ENCODE data around the gene OGA.
"Not testable (repeated sequence)": the region's sequence is repeated elsewhere in the genome, so short reads cannot be mapped to it uniquely, and the experiment has no call there.

The OGA gene

GRCh38 chr10:101797403-101798059 is 20.7 kb downstream of the OGA start:
- DNase-seq (ENCODE audit: low spot score) = no peak

- no peak for DNase-seq (ENCODE audit: low spot score)
Measured at GRCh38 chr10:101793526-101793925, 24.7 kb downstream of the OGA start.

GRCh38 chr10:101789686-101790085 is 28.6 kb downstream of the OGA start:
- no peak for DNase-seq (ENCODE audit: low spot score)

DNA sequence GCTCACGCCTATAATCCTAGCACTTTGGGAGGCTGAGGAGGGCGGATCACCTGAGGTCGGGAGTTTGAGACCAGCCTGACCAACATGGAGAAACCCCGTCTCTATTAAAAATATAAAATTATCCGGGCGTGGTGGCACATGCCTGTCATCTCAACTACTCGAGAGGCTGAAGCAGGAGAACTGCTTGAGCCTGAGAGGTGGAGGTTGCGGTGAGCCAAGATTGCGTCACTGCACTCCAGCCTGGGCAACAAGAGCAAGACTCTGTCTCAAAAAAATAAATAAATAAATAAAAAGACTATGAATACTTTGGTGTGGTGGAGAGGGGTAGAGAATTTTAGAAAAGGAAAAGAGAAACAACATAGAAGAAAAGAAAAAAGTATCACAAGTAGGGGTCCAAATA is 29.0 kb downstream of the OGA start:
- not testable (repeated sequence) for DNase-seq (ENCODE audit: low spot score)

GRCh38 chr10:101785801-101786200 is 32.4 kb downstream of the OGA start:
- no peak for DNase-seq (ENCODE audit: low spot score)

- no peak for DNase-seq (ENCODE audit: low spot score)
Measured at GRCh38 chr10:101784558-101784957, 33.7 kb downstream of the OGA start.

- no peak for DNase-seq (ENCODE audit: low spot score)
Measured at GRCh38 chr10:101783736-101784118, 34.5 kb downstream of the OGA start.

- DNase-seq (ENCODE audit: low spot score) = peak; percentile 59
Measured at GRCh38 chr10:101782811-101783735, 35.2 kb downstream of the OGA start, which contains the start of gene NPM3. TSS of gene NPM3 (minus strand) at chr10:101783446. CDS start at chr10:101783390, 56 bp downstream.

DNA sequence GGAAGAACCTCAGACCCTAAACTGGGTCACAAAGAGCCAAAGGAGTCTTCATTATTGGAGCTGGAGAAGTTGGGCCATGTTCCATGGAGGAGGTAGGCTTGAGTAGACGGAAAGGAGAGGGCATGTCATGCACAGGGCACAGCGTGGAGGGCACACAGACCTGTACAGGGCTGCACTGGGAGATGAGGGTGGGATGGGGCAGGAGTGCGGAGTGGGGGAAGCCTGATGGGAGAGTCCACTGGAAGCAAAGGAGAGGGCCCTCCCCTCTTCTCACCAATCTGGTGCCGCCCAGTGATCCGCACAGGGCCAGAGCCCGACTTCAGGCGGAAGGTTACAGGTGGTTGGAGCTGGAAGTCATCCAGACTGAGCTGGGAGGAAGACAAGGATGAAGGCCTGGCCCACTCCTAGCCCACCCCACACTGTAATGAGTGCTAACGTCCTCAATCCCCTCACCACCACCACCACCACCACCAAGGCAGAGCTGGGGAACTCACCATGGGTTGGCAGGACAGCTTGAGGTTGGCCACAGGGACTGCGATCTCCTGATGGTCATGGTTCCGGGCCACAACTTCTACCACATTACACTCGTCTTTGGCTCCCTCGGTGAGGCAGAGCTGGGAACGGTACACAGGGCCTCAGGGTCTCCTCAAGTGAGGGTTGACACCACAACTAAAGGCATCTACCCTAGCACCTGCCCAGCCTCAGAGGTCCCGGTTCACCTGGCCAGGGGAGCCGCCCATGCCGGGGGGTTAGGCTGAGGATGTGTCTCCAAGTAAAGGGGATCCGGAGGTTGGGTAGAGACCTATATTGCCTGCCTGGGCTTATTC is 36.0 kb downstream of the OGA start:
- no peak for DNase-seq (ENCODE audit: low spot score)

DNA sequence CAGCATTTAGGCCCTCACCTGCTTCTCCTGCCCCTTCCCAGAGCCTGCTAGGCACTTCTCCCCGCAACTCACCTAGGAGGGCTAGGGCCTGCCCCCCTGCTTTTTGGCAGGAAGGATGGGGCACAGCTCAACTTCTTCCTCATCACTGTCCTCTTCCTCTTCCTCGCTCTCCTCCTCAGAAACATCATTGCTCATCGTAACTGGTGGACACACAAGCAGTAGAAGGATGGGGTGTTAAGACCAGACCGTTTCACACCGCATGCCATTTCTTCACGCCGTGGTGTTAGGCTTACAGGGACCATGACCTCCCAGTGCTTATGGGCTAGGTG is 36.6 kb downstream of the OGA start:
- DNase-seq (ENCODE audit: low spot score) = no peak

GRCh38 chr10:101780818-101781654 is 37.2 kb downstream of the OGA start:
- peak; percentile 57 for DNase-seq (ENCODE audit: low spot score)

- DNase-seq (ENCODE audit: low spot score) = no peak
Measured at GRCh38 chr10:101780187-101780817, 37.9 kb downstream of the OGA start.

DNA sequence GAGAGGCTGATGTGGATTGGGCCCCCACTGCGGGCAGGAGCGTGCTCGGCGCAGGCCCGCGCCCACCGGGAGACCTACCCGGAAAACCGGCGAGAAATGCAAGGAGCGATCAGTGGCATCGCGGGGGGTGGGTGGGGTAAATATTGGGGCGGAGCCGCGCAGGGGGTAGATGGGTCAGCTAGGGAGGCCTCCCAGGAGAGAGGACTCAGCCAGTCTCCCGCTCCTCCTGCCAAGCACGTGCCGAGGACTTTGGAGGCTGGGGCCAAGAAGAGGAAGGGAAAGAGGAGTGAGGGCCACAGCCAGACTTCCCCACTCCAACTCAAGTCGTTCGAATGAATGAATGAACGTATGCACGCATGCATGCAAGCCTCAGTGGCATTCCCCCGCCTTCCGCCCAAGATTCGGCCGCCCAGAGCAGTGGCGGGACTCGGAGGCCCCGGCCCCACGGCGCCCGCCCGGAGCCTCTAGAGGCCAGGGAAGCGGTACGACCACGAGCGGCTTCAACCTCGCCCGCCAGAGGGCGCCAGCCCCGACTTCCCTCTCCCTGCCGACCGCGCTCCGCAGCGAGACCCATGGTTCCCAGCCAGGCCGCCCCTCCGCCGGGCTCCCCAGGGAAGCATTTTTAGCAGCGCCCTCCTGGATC is 38.6 kb downstream of the OGA start:
- peak; percentile 47 for DNase-seq (ENCODE audit: low spot score)

DNA sequence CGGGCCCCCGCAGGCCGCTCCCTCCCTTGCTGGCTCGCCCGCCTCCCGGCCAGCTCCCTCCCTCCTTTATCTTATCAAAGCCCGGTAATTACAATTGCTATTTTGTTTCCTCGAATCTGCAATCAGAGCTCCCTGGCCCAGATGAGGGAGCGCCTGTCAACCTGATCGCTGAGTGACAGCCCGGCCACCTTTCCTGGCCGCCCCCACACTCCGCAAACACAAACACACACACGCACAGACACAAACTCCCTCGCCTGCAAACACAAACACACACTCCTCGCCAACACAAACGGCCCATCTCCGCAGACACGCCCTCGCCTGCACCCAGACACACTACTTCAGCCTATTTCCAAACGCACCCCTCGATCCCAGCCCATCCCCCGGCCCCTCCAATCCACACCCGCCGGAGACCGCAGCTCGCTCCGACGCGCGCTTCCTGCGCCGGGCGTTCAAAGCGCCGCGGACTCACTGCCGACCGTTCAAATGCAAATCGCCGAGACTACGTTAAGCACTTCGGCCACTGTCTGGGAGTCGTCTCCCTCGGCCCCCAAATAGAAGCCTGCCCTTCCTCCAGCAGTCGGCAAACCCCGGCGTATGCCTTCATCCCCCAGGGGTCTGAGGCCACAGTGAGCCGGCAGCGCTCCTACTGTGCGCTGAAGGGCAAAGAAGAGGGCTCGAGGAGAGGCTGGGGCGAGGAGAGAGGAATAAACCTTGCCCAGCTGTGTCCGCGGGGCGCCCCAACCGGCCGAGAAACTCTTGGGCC is 39.3 kb downstream of the OGA start:
- DNase-seq (ENCODE audit: low spot score) = no peak

DNA sequence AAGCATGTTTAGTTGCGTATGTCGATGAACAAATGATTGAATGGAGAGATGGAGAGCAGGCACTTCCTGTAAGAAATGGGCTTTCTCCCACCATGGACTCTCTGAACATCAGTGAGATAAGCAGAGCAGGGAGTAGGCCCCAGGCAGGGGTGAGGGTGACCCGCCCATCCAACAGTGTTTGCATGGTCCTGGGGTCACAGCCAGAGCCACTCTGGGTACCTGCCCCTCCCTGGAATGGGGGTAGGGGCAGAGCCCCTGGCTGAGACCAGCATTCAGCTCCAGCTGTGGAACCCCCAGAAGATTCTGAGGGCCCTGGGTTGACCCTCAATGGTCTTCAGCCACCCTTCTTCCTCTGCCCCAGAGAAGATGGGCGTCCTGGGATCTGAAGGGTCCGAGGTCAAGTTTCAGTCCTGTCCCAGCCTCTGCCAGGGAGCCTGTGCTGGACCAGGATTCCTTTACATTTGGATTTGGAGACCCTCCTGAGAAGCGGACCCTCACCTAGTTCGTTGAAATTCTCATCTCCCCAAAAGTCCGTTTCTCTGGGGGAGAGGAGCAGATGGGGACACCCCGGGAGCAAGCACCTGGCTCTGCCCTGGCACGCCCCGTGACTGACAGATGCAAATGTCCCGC is 40.0 kb downstream of the OGA start:
- DNase-seq (ENCODE audit: low spot score) = no peak

GRCh38 chr10:101777619-101778145 is 40.6 kb downstream of the OGA start:
- DNase-seq (ENCODE audit: low spot score) = no peak

DNA sequence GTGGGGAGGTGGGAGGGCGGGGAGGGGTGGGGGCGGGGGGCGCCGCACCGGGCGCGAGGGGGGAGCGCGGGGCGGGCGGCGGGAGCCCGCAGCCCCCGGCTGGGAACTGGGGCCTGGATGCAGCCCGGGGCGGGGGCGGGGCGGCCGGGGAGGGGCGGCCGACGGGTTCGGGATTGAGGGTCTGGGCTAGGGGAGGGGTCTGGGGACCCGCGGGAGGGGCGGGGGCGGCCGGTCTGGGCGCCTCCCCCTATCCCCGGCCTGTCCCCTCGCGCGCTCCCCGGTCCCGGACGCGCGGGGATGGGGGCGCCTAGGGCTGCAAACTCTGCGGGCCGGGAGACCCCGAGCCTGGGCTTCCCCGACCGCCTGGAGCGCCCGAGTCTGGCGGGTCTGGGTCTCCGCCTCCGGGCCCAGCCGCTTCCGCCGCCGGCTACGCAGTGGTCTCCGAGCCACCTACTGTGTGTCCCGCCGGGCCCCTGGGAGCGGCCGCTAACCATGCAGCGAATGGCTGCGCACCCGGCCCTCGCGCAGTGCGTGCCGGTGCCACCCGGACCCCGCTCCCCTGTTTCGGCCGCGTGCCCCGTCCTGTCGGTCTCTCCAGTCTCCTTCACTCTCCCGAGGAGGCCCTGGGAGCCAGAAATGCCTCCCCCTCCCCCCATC is 42.0 kb downstream of the OGA start:
- DNase-seq (ENCODE audit: low spot score) = no peak

Measured in globus pallidus (tissue), 1 donor.